NCI-H1694 treated with DMSO at 0.1 percent for 48 hours (cell line): ENCODE data around the gene LIPC.
A peak's percentile ranks its signal among the peaks of the same experiment; 100 is the strongest.

Source experiments
- DNase-seq: peaks from one replicate; lab custom pipeline; 2025; lab: John Stamatoyannopoulos, UW

The LIPC gene

DNA sequence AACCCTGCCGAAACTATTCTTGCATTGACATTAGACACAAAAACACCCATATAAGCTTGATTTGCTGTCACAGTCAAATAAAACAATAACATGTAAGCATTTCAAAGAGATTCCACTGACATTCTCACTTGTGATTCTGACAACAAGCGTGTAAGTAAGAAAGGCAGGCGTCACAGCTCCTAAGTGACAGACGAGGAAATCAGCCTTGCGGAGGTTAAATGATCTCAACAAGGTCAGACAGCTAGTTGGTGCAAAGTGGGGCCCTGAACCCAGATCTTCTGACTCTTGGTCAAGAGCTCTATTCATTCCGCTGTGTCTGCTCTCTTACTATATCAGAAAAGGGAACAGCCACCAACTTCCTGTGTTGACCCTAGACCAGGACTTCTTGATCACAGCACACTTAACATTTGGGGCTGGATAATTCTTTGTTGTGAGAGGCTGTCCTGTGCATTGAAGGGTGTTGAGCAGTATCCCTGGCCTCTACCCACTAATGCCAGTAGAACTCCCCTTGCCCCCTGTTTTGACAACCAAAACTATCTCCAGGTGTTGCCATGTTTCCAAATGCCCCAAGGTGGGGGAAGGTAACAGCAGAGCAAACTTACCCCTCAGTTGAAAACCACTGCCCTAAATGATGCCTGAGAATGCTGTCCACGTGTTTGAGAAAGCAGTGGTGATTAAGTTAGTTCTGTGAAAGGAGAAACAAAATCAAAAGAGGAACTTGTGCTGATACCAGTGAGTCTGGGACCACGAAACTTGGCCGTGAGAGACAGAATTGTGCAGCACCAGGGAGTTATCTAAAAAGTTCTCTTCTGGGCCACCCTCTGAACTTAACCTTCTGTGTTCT lies 86.1 kb downstream of the LIPC start:
- DNase-seq: no peak

DNA sequence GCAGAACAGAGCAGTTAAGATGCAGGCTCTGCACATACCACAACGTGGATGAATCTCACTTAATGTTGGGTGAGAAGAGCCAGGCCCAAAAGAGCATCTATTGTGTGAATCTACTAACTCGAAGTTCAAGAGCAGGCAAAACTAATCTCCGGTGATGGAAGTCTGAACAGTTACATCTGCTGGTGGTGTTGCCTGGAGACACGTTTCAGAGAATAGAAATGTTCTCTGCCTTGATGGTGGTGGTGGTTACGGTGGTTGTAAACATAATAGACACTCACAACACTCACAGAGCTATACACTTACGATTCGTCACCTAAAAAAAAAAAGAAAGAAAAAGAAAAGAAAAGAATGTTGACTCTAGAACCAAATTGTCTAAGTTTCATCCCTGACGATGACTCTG lies 86.8 kb downstream of the LIPC start:
- no peak for DNase-seq

DNA sequence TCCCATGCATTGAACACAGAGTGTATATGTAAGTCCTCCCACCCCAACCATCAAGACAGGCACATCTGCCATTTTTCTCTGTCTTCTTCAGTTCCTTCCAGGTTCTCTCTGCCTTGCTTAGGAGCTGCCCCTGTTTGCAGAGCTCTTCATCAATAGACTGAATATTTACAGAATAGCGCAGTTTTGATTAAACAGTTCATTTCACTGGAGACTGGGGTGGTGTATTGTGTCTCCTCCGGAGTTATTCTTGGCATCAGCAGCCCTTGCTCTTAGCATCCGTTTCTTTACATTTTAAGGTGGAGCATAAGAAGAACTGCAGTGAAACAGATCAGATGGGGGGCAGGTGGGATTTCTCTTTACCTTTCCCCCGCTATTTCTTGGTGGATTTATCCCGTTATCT lies 87.7 kb downstream of the LIPC start:
- no peak for DNase-seq

GRCh38 chr15:58520464-58520863 lies 88.7 kb downstream of the LIPC start:
- peak; percentile 31 for DNase-seq

DNA sequence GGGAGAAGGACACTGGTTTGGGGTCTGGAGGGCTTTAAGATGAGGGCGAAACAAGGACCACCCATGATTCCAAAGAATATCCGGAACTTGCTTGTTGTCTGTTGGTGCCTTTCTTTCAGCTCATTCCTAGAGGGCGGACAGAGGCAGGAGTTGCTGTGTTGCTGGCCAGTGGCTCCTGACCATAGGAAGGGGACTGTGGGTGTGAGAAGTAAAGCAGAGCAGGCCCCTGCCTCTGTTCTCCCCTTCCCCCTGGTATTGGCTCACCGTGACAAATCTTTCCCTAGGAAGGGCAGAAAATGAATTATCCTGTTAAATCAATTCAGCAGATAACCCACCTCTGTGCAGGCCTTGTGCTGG lies 89.1 kb downstream of the LIPC start:
- DNase-seq: no peak

- no peak for DNase-seq
Measured at GRCh38 chr15:58521293-58521991, 89.7 kb downstream of the LIPC start.

DNA sequence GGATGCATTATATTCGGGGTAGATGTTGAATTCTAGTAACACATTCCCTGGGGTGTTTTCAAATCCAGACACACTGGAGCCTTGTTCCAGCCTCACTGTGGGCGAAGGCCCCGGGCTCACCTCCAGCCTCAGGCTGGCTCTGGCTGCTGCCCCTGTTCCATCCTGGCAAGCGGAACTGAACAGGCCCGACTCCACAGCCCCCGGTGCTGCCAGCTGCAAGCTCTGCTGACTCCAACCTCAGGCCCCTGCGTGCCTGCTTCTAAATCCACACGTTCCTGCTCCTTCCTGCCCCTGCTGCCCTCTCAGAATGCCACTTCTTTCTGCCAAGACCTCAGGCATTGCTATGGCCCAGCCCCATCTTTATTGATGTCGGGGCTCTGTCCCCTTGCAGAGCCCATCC lies 90.6 kb downstream of the LIPC start:
- DNase-seq: no peak

DNA sequence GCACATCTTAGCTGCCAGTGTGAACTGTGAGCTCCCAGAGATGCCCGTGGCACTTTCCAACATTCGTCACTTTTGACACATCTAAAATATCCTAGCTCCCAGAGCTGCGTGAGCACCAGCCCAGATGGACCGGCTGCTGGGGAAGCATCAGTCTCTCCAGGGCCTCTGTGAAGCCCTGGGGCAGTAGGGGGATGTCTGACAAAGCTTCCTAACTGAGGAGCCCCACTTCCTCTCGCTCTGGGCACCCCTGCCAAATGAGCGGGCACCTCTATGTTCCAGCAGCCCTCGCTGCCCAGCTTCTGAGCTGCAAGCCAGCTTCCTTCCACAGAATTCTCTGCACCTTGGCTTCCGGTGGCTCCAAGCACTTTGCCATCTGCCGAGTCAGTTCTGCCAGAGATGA lies 91.1 kb downstream of the LIPC start:
- peak; percentile 12 for DNase-seq

GRCh38 chr15:58523634-58524033 lies 91.8 kb downstream of the LIPC start:
- DNase-seq: no peak

DNA sequence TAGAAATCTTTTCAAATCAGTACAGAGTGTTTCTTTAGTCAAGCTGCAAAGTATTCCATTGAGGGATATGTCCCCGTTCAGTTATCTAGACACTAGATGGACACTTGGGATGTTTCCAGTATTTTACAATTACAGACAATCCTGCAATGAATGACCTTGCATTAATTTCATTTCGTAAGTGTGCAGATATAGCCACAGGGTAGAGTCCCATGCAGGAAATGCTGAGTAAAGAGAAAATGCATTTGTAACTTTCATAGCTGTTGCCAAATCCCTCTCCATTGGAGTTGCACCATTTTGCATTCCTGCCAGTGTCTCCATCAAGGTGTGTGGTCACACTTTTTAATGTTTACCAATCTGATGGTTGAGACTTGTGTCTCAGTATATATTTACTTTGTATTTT lies 92.5 kb downstream of the LIPC start:
- no peak for DNase-seq

GRCh38 chr15:58525991-58526421 lies 94.2 kb downstream of the LIPC start:
- DNase-seq: no peak

DNA sequence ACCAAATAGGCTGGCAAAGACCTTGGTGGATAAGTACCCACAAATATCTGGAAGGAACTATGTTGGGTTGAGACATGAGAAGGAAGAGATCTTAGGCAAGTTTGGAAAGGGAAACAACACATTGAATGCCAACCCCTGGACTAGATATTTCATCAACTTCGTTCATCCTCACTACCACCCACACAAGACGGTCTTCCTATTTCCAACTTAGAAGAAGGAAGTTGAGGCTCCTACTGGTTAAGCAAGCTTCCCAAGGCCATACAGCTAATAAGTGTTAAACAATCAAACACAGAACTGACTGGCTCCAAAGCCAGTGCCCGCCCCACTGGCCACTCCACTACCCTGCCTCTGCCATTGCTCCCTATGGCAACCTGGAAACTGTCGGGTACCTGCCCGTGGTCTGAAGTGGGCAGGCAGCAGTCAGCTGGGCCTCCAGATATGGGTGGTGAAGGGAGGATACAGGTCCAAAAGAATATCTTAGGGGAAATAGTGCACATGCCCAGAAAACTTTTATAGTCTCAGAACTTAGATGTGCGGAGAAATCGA lies 94.9 kb downstream of the LIPC start:
- DNase-seq: no peak

DNA sequence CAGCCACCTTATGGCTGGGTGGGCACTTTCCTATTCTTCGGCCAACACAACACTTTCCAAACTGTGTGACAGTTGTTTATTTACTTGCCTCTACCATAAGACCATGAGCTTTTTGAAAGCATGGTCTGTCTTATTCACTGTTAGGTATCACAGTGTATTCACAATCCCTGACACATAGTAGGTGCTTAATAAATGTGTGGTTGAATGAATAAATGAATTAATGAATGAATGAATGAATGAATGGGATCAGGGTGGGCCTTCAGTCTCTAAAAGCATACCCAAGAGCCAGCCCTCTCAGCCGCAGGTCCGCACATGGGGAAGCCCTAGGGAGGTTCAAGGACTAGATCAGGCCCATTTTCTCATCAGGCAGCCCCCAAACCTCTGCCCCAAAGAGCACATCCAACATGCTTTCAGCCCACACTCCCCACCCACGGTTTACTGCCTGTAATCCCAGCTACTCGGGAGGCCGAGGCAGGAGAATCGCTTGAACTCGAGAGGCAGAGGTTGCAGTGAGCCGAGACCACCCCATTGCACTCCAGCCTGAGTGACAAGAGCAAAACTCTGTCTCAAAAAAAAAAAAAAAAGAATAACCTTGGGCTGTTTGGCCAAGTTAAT lies 95.9 kb downstream of the LIPC start:
- no peak for DNase-seq

- DNase-seq: no peak
Measured at GRCh38 chr15:58528188-58528870, 96.5 kb downstream of the LIPC start.

GRCh38 chr15:58529041-58529440 lies 97.2 kb downstream of the LIPC start:
- DNase-seq: no peak

- DNase-seq: no peak
Measured at GRCh38 chr15:58530056-58530590, 98.3 kb downstream of the LIPC start.

DNA sequence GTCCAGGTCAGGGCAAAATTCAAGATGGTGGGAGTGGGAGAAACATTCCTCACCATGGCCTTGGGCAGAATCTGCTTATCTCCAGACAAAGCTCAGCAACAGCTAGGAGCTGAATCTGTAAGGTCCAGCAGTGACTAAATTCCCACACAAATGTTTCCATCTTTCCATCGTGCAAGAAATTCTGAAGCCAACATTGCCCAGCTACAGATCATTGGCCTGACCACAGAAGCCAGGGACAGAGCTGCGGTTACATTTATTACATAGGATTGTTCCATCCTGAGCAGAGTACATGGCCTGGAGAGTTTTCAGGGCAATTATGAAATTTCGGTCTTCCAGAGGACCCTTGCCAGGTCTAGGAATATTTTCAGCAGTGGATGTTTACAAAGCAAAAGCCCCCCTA lies 100.3 kb downstream of the LIPC start:
- DNase-seq: no peak

DNA sequence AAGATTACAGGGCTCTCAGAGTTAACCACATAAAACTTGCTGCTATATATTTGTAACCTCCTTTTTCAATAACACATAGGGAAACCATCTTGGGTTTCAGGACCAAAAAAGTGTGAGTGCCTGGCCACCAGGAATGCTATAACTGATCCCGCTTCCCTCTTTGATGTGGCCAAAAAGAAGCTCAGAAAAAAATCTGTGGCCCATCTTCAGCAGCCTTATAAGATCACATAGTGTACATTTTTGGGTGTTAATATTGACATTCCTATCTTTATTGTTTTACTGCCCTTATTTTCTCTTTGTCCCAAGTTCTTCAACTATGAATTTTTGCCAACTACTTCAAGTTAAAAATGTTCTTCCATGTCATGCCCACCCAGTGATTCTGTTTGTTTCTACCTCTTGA lies 102.8 kb downstream of the LIPC start:
- DNase-seq: no peak

DNA sequence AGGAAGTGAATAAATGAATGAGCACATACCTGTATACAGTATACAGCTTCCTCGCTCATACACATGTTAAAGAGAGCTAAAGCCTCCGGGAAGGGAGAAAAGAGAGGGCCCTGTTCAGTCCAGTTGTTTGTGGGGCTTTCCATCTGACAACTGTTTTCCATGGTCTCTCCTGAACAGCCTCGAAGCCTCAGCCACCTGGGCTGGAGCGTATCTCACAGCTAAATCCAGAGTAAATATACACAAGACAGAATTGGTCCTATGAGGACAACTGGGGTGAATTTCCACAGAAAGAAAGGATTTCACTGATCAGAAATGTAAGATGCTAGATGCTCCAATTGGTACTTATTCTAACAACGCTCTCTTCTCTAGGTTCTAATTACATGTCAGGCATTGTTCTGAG lies 103.5 kb downstream of the LIPC start:
- no peak for DNase-seq

GRCh38 chr15:58535894-58536293 lies 104.1 kb downstream of the LIPC start:
- no peak for DNase-seq

GRCh38 chr15:58536414-58536813 lies 104.6 kb downstream of the LIPC start:
- DNase-seq: no peak

- DNase-seq: no peak
Measured at GRCh38 chr15:58537033-58537432, 105.2 kb downstream of the LIPC start.
